D341Med (cell line): ENCODE measurements around the gene ZXDC.

Experiments used
- DNase-seq: peaks from one replicate; pipeline ENCODE4 v3.0.0; 2012; ENCODE audit warnings: low spot score

The ZXDC gene

GRCh38 chr3:126415661-126416591 lies 59.8 kb downstream of the ZXDC start:
- no peak for DNase-seq

- no peak for DNase-seq
Measured at GRCh38 chr3:126414961-126415660, 60.6 kb downstream of the ZXDC start.

GRCh38 chr3:126414406-126414805 lies 61.3 kb downstream of the ZXDC start:
- DNase-seq = no peak

GRCh38 chr3:126413693-126414080 lies 62.0 kb downstream of the ZXDC start:
- DNase-seq = no peak

GRCh38 chr3:126412841-126413692 lies 62.6 kb downstream of the ZXDC start:
- no peak for DNase-seq

GRCh38 chr3:126408099-126408498 lies 67.6 kb downstream of the ZXDC start:
- no peak for DNase-seq

GRCh38 chr3:126407412-126408044 lies 68.2 kb downstream of the ZXDC start:
- no peak for DNase-seq

GRCh38 chr3:126406389-126407296 lies 69.0 kb downstream of the ZXDC start:
- no peak for DNase-seq

- no peak for DNase-seq
Measured at GRCh38 chr3:126402666-126403302, 72.9 kb downstream of the ZXDC start.

- no peak for DNase-seq
Measured at GRCh38 chr3:126402178-126402577, 73.5 kb downstream of the ZXDC start.

- no peak for DNase-seq
Measured at GRCh38 chr3:126401611-126402160, 74.0 kb downstream of the ZXDC start.

- DNase-seq = no peak
Measured at GRCh38 chr3:126399756-126400155, 75.9 kb downstream of the ZXDC start.

- no peak for DNase-seq
Measured at GRCh38 chr3:126399351-126399735, 76.3 kb downstream of the ZXDC start.

- DNase-seq = no peak
Measured at GRCh38 chr3:126398423-126399350, 77.0 kb downstream of the ZXDC start.

- DNase-seq = no peak
Measured at GRCh38 chr3:126397610-126398422, 77.9 kb downstream of the ZXDC start.

GRCh38 chr3:126396536-126396935 lies 79.2 kb downstream of the ZXDC start:
- DNase-seq = no peak

GRCh38 chr3:126395846-126396513 lies 79.7 kb downstream of the ZXDC start:
- DNase-seq = no peak

GRCh38 chr3:126394977-126395321 lies 80.7 kb downstream of the ZXDC start:
- no peak for DNase-seq
